Mucosa of rectum (tissue), 2 donors: ENCODE measurements around the gene GFOD1.

Experiments
- H3K27ac ChIP-seq, 2 donors: one replicate each; pipeline ENCODE4 v1.7.0; 2013; ENCODE audit warnings: inconsistent platforms in 2 of 2, low read depth in 2 of 2, low read length in 2 of 2
- H3K27me3 ChIP-seq, 2 donors: one replicate each; pipeline ENCODE4 v1.7.0; 2013; ENCODE audit warnings: low read length in 2 of 2; ENCODE audit not compliant: control insufficient read depth in 2 of 2, insufficient read depth in 2 of 2
- H3K36me3 ChIP-seq, 2 donors: one replicate each; pipeline ENCODE4 v1.7.0; 2013; ENCODE audit warnings: low read length in 2 of 2; ENCODE audit not compliant: control insufficient read depth in 2 of 2, insufficient read depth in 2 of 2
- H3K4me1 ChIP-seq, 2 donors: one replicate each; pipeline ENCODE4 v1.7.0; 2013; ENCODE audit warnings: low read length in 2 of 2, mild to moderate bottlenecking in 1 of 2; ENCODE audit not compliant: control insufficient read depth in 2 of 2, insufficient read depth in 2 of 2
- H3K4me3 ChIP-seq, 2 donors: one replicate each; pipeline ENCODE4 v1.7.0; 2013; ENCODE audit warnings: low read length in 2 of 2
- H3K9ac ChIP-seq, 2 donors: one replicate each; pipeline ENCODE4 v1.7.0; 2013; ENCODE audit warnings: low read length in 2 of 2, low read depth in 1 of 2, mild to moderate bottlenecking in 1 of 2
- H3K9me3 ChIP-seq, 2 donors: one replicate each; pipeline ENCODE4 v1.7.0; 2013; ENCODE audit warnings: low read length in 2 of 2; ENCODE audit not compliant: control insufficient read depth in 2 of 2
- donor health status: healthy.
- donor health status: Normal muscosa, but diverticular disease.

The GFOD1 gene

GRCh38 chr6:13487122-13488014 is at the start of gene GFOD1:
GFOD1 (minus strand) TSS chr6:13487600; CDS start chr6:13486890, 710 bp downstream.
- Histone ChIP-seq H3K27me3 (peaks cover 0 to 2% of the 10 kb centered on the region in 2 donors), H3K27ac (peak within 1 kb of the TSS; percentile 90 to 91), H3K4me1 (peaks cover 14 to 15% of the 10 kb centered on the region in 2 donors), H3K9me3 (no peaks in the 10 kb centered on the region), H3K9ac (peak within 1 kb of the TSS; percentile 74 to 81), H3K36me3 (no peaks in the 10 kb centered on the region), H3K4me3 (peak within 1 kb of the TSS; percentile 71 to 84)

- no peaks in the 10 kb centered on the region for H3K36me3 ChIP-seq
- no peak overlapping the region for H3K27ac ChIP-seq
- H3K4me3 ChIP-seq, result no peak overlapping the region
- H3K9ac ChIP-seq, result no peak overlapping the region
- peaks cover 0 to 2% of the 10 kb centered on the region in 2 donors for H3K27me3 ChIP-seq
- H3K9me3 ChIP-seq, result no peaks in the 10 kb centered on the region
- peaks cover 5 to 10% of the 10 kb centered on the region in 2 donors for H3K4me1 ChIP-seq
Measured at GRCh38 chr6:13536796-13537526, 49.6 kb upstream of the GFOD1 start.

GRCh38 chr6:13535306-13535705 is 47.9 kb upstream of the GFOD1 start:
- Histone ChIP-seq H3K36me3 (no peaks in the 10 kb centered on the region), H3K9ac (no peak overlapping the region), H3K9me3 (no peaks in the 10 kb centered on the region), H3K4me1 (peaks cover 8 to 12% of the 10 kb centered on the region in 2 donors), H3K27ac (no peak overlapping the region), H3K27me3 (peaks cover 0 to 2% of the 10 kb centered on the region in 2 donors), H3K4me3 (no peak overlapping the region)

- Histone ChIP-seq H3K9me3 (no peaks in the 10 kb centered on the region), H3K4me1 (peaks cover 8 to 12% of the 10 kb centered on the region in 2 donors), H3K4me3 (no peak overlapping the region), H3K9ac (no peak overlapping the region), H3K36me3 (no peaks in the 10 kb centered on the region), H3K27me3 (peaks cover 0 to 2% of the 10 kb centered on the region in 2 donors), H3K27ac (no peak overlapping the region)
Measured at GRCh38 chr6:13534536-13534935, 47.1 kb upstream of the GFOD1 start.

GRCh38 chr6:13531956-13532355 is 44.6 kb upstream of the GFOD1 start:
- Histone ChIP-seq H3K4me3 (no peak overlapping the region), H3K9me3 (no peaks in the 10 kb centered on the region), H3K36me3 (no peaks in the 10 kb centered on the region), H3K9ac (no peak overlapping the region), H3K27me3 (no peaks in the 10 kb centered on the region), H3K4me1 (peaks cover 12 to 13% of the 10 kb centered on the region in 2 donors), H3K27ac (no peak overlapping the region)

- Histone ChIP-seq H3K27me3 (no peaks in the 10 kb centered on the region), H3K9me3 (no peaks in the 10 kb centered on the region), H3K27ac (no peak overlapping the region), H3K9ac (peak overlapping the region; percentile 25 to 54), H3K36me3 (no peaks in the 10 kb centered on the region), H3K4me3 (no peak overlapping the region), H3K4me1 (peaks cover 32 to 40% of the 10 kb centered on the region in 2 donors)
Measured at GRCh38 chr6:13528777-13529343, 41.5 kb upstream of the GFOD1 start.

- peaks cover 32 to 42% of the 10 kb centered on the region in 2 donors for H3K4me1 ChIP-seq
- H3K4me3 ChIP-seq, result no peak overlapping the region
- H3K9ac ChIP-seq, result no peak overlapping the region
- no peaks in the 10 kb centered on the region for H3K36me3 ChIP-seq
- H3K27ac ChIP-seq, result no peak overlapping the region
- H3K9me3 ChIP-seq, result no peaks in the 10 kb centered on the region
- no peaks in the 10 kb centered on the region for H3K27me3 ChIP-seq
Measured at GRCh38 chr6:13528232-13528631, 40.8 kb upstream of the GFOD1 start.

GRCh38 chr6:13527671-13528056 is 40.3 kb upstream of the GFOD1 start:
- H3K27ac ChIP-seq, result peak overlapping the region in 1 of 2 donors; percentile 32

GRCh38 chr6:13526727-13527670 is 39.6 kb upstream of the GFOD1 start:
- Histone ChIP-seq H3K27me3 (no peaks in the 10 kb centered on the region), H3K9ac (peak overlapping the region; percentile 14 to 31), H3K4me3 (peak overlapping the region in 1 of 2 donors; percentile 7), H3K4me1 (peaks cover 32 to 35% of the 10 kb centered on the region in 2 donors), H3K9me3 (no peaks in the 10 kb centered on the region), H3K27ac (peak overlapping the region; percentile 78 to 80), H3K36me3 (no peaks in the 10 kb centered on the region)

More at GRCh38 chr6:13527671-13528056, 40.3 kb upstream of the GFOD1 start:
- Histone ChIP-seq H3K36me3 (no peaks in the 10 kb centered on the region), H3K9me3 (no peaks in the 10 kb centered on the region), H3K9ac (no peak overlapping the region), H3K4me1 (peaks cover 32 to 42% of the 10 kb centered on the region in 2 donors), H3K27me3 (no peaks in the 10 kb centered on the region), H3K4me3 (no peak overlapping the region)
